NT2/D1 (cell line): ENCODE measurements around the gene PTMS.

Experiments
- DNase-seq: peaks from one replicate; pipeline ENCODE4 v3.0.0-alpha.2; 2011; ENCODE audit warnings: low read depth, low spot score
- H3K27me3 ChIP-seq: 2 replicates; pipeline ENCODE4 v1.6.0; 2011; ENCODE audit warnings: mild to moderate bottlenecking; ENCODE audit not compliant: insufficient read length, insufficient read depth
- H3K36me3 ChIP-seq: 2 replicates; pipeline ENCODE4 v1.6.1; 2011; ENCODE audit warnings: mild to moderate bottlenecking, low read length, mixed read lengths; ENCODE audit not compliant: insufficient read depth, insufficient read length
- H3K4me1 ChIP-seq: 2 replicates; pipeline ENCODE4 v1.5.1; 2011; ENCODE audit not compliant: insufficient read depth, insufficient read length
- H3K4me3 ChIP-seq: 2 replicates; pipeline ENCODE4 v1.5.1; 2011; ENCODE audit warnings: low read depth; ENCODE audit not compliant: insufficient read length
- H3K9ac ChIP-seq: 2 replicates; pipeline ENCODE4 v1.6.0; 2011; ENCODE audit warnings: low read depth; ENCODE audit not compliant: insufficient read length
- H3K9me3 ChIP-seq: 2 replicates; pipeline ENCODE4 v1.5.1; 2011; ENCODE audit warnings: mild to moderate bottlenecking, low read length; ENCODE audit not compliant: insufficient read depth
- SUZ12 ChIP-seq: IDR thresholded peaks from 2 replicates; pipeline ENCODE4 v1.6.1; 2011; ENCODE audit not compliant: insufficient read length, insufficient read depth; ENCODE audit errors: extremely low read depth
- YY1 ChIP-seq: IDR thresholded peaks from 2 replicates; pipeline ENCODE4 v1.6.1; 2011; ENCODE audit not compliant: insufficient read length, insufficient read depth
- ZNF274 ChIP-seq: IDR thresholded peaks from 2 replicates; pipeline ENCODE4 v1.6.1; 2011; ENCODE audit warnings: mild to moderate bottlenecking, low read depth, low read length

PTMS gene

GRCh38 chr12:6765634-6766581, at the start of gene PTMS:
Gene PTMS (plus strand): TSS chr12:6766363. CDS start chr12:6766706, 343 bp downstream.
- Histone ChIP-seq H3K36me3 (peaks cover 34% of the 10 kb centered on the region), H3K4me1 (peaks cover 23% of the 10 kb centered on the region), H3K9ac (peak within 1 kb of the TSS; percentile 100), H3K9me3 (no peaks in the 10 kb centered on the region), H3K4me3 (peak within 1 kb of the TSS; percentile 99), H3K27me3 (no peaks in the 10 kb centered on the region)
- TF ChIP-seq YY1 (peak; percentile 5), ZNF274 (no peak)
- DNase-seq = peak; percentile 94

GRCh38 chr12:6716874-6717437, 49.2 kb upstream of the PTMS start:
- H3K9me3 ChIP-seq = peaks cover 7% of the 10 kb centered on the region; the same call in 1 of the 2 replicates
- no peaks in the 10 kb centered on the region for H3K27me3 ChIP-seq
- no peaks in the 10 kb centered on the region for H3K4me1 ChIP-seq
- TF ChIP-seq ZNF274 (no peak), SUZ12 (no peak), YY1 (no peak)
- no peak overlapping the region for H3K9ac ChIP-seq
- H3K36me3 ChIP-seq = no peaks in the 10 kb centered on the region
- DNase-seq = no peak
- no peak overlapping the region for H3K4me3 ChIP-seq

- H3K27me3 ChIP-seq = no peaks in the 10 kb centered on the region
Measured at GRCh38 chr12:6722863-6723262, 43.3 kb upstream of the PTMS start.

GRCh38 chr12:6723607-6724408, 42.4 kb upstream of the PTMS start, which contains the start of gene COPS7A:
Gene COPS7A (plus strand): TSS chr12:6724046. CDS start chr12:6724657, 611 bp downstream.
- Histone ChIP-seq H3K4me1 (peaks cover 2% of the 10 kb centered on the region), H3K4me3 (peak within 1 kb of the TSS; percentile 80), H3K9ac (peak within 1 kb of the TSS; percentile 92), H3K36me3 (peaks cover 29% of the 10 kb centered on the region), H3K9me3 (no peaks in the 10 kb centered on the region), H3K27me3 (no peaks in the 10 kb centered on the region)
- DNase-seq = peak; percentile 100
- TF ChIP-seq YY1 (peak; percentile 48), ZNF274 (no peak)

More at GRCh38 chr12:6722863-6723262, 43.3 kb upstream of the PTMS start:
- Histone ChIP-seq H3K9me3 (no peaks in the 10 kb centered on the region), H3K36me3 (peaks cover 20% of the 10 kb centered on the region), H3K9ac (peak overlapping the region; percentile 90), H3K4me3 (peak overlapping the region; percentile 73), H3K4me1 (peaks cover 2% of the 10 kb centered on the region)
- TF ChIP-seq YY1 (no peak), SUZ12 (no peak), ZNF274 (no peak)
- DNase-seq = no peak

GRCh38 chr12:6724409-6724797, 41.8 kb upstream of the PTMS start:
- DNase-seq = peak; percentile 46
- Histone ChIP-seq H3K4me3 (peak overlapping the region; percentile 80), H3K4me1 (peaks cover 2% of the 10 kb centered on the region), H3K27me3 (no peaks in the 10 kb centered on the region), H3K9me3 (no peaks in the 10 kb centered on the region), H3K36me3 (peaks cover 35% of the 10 kb centered on the region), H3K9ac (peak overlapping the region; percentile 92)
- TF ChIP-seq ZNF274 (no peak), YY1 (peak; percentile 4)

- H3K27me3 ChIP-seq = no peaks in the 10 kb centered on the region
- peaks cover 45% of the 10 kb centered on the region for H3K36me3 ChIP-seq
- DNase-seq = no peak
- TF ChIP-seq YY1 (no peak), ZNF274 (no peak), SUZ12 (no peak)
- no peak overlapping the region for H3K4me3 ChIP-seq
- H3K9me3 ChIP-seq = no peaks in the 10 kb centered on the region
- peaks cover 2% of the 10 kb centered on the region for H3K4me1 ChIP-seq
- peak overlapping the region; percentile 1 for H3K9ac ChIP-seq
Measured at GRCh38 chr12:6725350-6725749, 40.8 kb upstream of the PTMS start.

GRCh38 chr12:6729186-6729585, 37.0 kb upstream of the PTMS start:
- TF ChIP-seq ZNF274 (no peak), YY1 (no peak)
- no peaks in the 10 kb centered on the region for H3K27me3 ChIP-seq
- peaks cover 2% of the 10 kb centered on the region for H3K4me1 ChIP-seq
- H3K36me3 ChIP-seq = peaks cover 71% of the 10 kb centered on the region
- H3K9me3 ChIP-seq = no peaks in the 10 kb centered on the region
- peak overlapping the region; percentile 4 for H3K9ac ChIP-seq
- H3K4me3 ChIP-seq = no peak overlapping the region
- no peak for DNase-seq
